Esophagus muscularis mucosa (tissue), 3 donors: Measurements from ENCODE around the gene TAT.

Experiments
- CTCF ChIP-seq, 3 experiments: fragments of 200-600 bp in 2 of 3; fragments of 450-650 bp in 1 of 3; sonication (generic) in 2 of 3; IDR thresholded peaks; one replicate each; pipeline ENCODE4 v1.5.1; 2017 to 2019; ENCODE audit warnings: antibody characterized with exemption in 3 of 3, mild to moderate bottlenecking in 2 of 3, moderate library complexity in 1 of 3
- POLR2A ChIP-seq: fragments of 450-650 bp; IDR thresholded peaks from one replicate; pipeline ENCODE4 v1.6.1; 2017; ENCODE audit warnings: antibody characterized with exemption, moderate library complexity, mild to moderate bottlenecking, low read depth

GRCh38 chr16:71576971-71577370 is at the start of gene TAT:
- TF ChIP-seq CTCF (IDR thresholded peaks at IDR 0.05) (no peak), POLR2A (no peak)
